Measurements from ENCODE around the gene MYEOV. TPM values are rescaled to one million over a fixed set of nuclear protein-coding genes. Genes with fewer than 3 reads are reported as not detected.

The MYEOV gene
- polyA plus RNA-seq, 1 donor from 2014 or later: 1.4 TPM

DNA sequence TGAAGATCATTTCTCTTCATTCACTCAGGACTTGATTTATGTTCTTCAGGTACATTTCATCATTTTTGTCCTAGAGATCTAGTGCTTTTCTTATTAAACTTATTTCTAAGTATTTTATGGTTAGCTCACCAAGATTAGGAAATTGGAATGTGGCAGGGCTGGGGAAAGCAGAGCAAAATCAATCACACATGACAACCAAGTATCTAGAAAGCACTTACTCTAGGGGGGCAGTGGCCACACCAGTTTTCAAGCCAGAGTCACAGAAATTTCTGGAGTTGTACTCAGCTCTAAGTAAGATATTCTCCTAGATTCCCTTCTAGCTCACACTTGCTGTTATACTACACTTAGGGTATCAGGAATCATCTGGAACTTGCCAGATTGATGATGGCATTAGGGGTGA is 33.3 kb upstream of the MYEOV start:
- H3K4me1 Mint-ChIP-seq: peaks cover 0 to 7% (median 7%) of the 10 kb centered on the region in 3 donors
- H3K27me3 Mint-ChIP-seq: peaks cover 2% of the 10 kb centered on the region
- H3K4me3 Mint-ChIP-seq: no peak overlapping the region
- peaks cover 4 to 9% (median 7%) of the 10 kb centered on the region in 3 donors for H3K9me3 Mint-ChIP-seq
- no peaks in the 10 kb centered on the region for H3K36me3 Mint-ChIP-seq
- no peak overlapping the region for H3K27ac Mint-ChIP-seq

DNA sequence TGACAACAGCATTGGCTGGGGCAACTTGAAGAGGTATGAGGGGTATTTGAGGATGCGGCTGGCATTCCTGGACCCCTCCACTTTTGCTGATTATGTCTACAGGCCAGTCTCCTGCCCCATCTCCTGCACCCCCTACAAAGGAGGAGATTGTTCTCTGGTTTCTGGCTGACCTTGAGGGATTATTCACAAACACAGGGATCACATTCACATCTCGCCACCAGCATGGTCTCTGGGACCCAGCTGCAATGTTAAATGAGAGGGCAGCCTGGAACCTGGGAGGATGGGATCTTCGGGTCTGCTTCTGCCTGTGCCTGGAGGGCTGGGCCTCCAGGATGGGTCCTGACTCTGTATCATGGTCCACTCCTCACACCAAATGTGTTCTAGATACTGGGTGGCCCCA is 32.8 kb upstream of the MYEOV start:
- Mint-ChIP-seq H3K4me1 (peaks cover 0 to 7% (median 7%) of the 10 kb centered on the region in 3 donors), H3K27ac (no peak overlapping the region), H3K27me3 (no peaks in the 10 kb centered on the region), H3K9me3 (peaks cover under 1 to 4% (median 3%) of the 10 kb centered on the region in 3 donors), H3K36me3 (no peaks in the 10 kb centered on the region), H3K4me3 (no peak overlapping the region)

DNA sequence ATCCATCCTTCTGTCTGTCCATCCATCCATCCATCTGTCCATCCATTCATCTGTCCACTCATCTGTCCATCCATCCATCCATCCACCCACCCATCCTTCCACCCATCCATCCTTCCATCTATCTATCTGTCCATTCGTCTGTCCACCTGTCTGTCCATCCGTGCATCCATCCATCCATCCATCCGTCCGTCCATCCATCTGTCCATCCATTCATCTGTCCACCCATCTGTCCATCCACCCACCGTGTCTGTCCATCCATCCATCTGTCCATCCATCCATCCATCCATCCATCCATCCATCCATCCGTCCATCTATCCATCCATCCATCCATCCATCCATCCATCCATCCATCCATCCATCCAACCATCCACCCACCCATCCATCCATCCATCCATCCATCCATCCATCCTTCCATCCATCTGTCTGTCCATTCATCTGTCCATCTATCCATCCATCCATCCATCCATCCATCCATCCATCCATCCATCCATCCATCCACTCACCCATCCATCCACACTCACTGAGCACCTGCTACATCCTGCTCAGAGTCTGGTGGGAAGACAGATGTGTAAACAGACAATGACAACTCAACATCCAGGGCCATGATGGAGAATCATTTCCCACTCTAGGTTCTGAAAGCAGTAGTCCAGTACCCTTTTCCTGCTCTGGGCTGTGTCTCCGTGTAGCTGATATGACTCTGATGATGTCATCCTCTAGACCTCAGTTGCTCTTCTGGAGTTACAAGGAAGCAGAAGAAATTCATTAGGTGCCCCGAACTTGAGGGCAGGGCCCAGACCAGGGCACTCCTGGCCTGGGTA is 30.8 kb upstream of the MYEOV start:
- H3K36me3 Mint-ChIP-seq: peaks cover 2% of the 10 kb centered on the region
- peaks cover 0 to 4% (median 3%) of the 10 kb centered on the region in 3 donors for H3K9me3 Mint-ChIP-seq
- no peak overlapping the region for H3K27ac Mint-ChIP-seq
- peaks cover 2% of the 10 kb centered on the region for H3K27me3 Mint-ChIP-seq
- H3K4me1 Mint-ChIP-seq: peaks cover 0 to 6% (median 4%) of the 10 kb centered on the region in 3 donors
- H3K4me3 Mint-ChIP-seq: no peak overlapping the region

DNA sequence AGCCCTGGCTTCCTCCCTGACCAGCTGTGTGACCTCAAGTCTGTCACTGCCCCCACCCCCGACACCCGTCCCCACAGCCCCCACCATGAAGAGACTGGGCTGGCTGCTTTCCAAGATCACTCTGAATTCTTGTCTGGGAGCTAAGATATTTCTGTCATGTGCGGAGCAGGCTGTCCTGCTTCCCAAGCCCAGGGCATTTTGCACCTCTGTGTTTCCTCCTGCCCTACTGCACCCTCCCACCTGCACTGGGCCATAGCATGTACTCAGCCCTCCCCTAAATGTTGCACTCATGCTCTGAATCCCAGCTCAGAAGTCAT is 30.3 kb upstream of the MYEOV start:
- peaks cover 2% of the 10 kb centered on the region for H3K36me3 Mint-ChIP-seq

GRCh38 chr11:69264486-69264885 is 29.5 kb upstream of the MYEOV start:
- Mint-ChIP-seq H3K9me3 (peaks cover 0 to 4% (median 3%) of the 10 kb centered on the region in 3 donors), H3K27me3 (peaks cover 2% of the 10 kb centered on the region), H3K36me3 (peaks cover 2% of the 10 kb centered on the region), H3K4me1 (peaks cover 0 to 2% (median 0%) of the 10 kb centered on the region in 3 donors), H3K27ac (no peak overlapping the region), H3K4me3 (no peak overlapping the region)

More for the DNA sequence above, 30.3 kb upstream of the MYEOV start:
- Mint-ChIP-seq H3K9me3 (peaks cover 0 to 4% (median 3%) of the 10 kb centered on the region in 3 donors), H3K27ac (no peak overlapping the region), H3K4me1 (peaks cover 0 to 4% (median 0%) of the 10 kb centered on the region in 3 donors), H3K4me3 (peak overlapping the region in 1 of 4 donors; percentile 52), H3K27me3 (peaks cover 2% of the 10 kb centered on the region)

GRCh38 chr11:69265210-69265609 is 28.7 kb upstream of the MYEOV start:
- H3K4me1 Mint-ChIP-seq: peaks cover 0 to 2% (median 0%) of the 10 kb centered on the region in 3 donors
- peaks cover 2% of the 10 kb centered on the region for H3K36me3 Mint-ChIP-seq
- peaks cover 0 to 4% (median 3%) of the 10 kb centered on the region in 3 donors for H3K9me3 Mint-ChIP-seq
- peaks cover 2% of the 10 kb centered on the region for H3K27me3 Mint-ChIP-seq
- no peak overlapping the region for H3K27ac Mint-ChIP-seq
- H3K4me3 Mint-ChIP-seq: no peak overlapping the region

- Mint-ChIP-seq H3K36me3 (peaks cover 2% of the 10 kb centered on the region), H3K27ac (no peak overlapping the region), H3K4me3 (no peak overlapping the region), H3K4me1 (peaks cover 0 to 2% (median 0%) of the 10 kb centered on the region in 3 donors), H3K27me3 (peaks cover 2% of the 10 kb centered on the region), H3K9me3 (peaks cover 0 to 4% (median 3%) of the 10 kb centered on the region in 3 donors)
Observed at GRCh38 chr11:69265911-69266510, 27.9 kb upstream of the MYEOV start.

DNA sequence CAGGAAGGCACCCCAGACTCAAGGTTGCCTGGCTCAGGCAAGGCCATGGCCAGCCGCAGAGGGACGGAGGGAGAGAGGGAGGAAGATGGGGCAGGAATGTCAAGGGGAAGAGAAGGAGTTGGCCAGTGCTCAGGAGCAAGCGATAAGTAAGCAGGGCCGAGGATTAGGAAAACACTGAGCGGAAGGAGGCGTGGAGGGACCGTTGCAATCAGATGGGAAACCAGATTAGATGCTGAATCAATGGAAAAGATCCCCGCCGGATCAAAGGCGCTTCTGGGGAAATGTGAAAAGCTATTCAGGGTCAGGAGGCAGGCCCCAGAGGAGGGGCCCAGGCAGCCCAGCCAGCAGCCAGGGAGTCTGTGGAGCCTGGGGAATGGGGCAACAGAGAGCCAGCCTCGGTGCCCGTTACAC is 26.6 kb upstream of the MYEOV start:
- Mint-ChIP-seq H3K9me3 (peaks cover 0 to 4% (median 3%) of the 10 kb centered on the region in 3 donors), H3K4me3 (peak overlapping the region in 1 of 4 donors; percentile 13), H3K27me3 (peaks cover 2% of the 10 kb centered on the region), H3K36me3 (peaks cover 2% of the 10 kb centered on the region), H3K4me1 (peaks cover 0 to 2% (median 2%) of the 10 kb centered on the region in 3 donors), H3K27ac (no peak overlapping the region)

DNA sequence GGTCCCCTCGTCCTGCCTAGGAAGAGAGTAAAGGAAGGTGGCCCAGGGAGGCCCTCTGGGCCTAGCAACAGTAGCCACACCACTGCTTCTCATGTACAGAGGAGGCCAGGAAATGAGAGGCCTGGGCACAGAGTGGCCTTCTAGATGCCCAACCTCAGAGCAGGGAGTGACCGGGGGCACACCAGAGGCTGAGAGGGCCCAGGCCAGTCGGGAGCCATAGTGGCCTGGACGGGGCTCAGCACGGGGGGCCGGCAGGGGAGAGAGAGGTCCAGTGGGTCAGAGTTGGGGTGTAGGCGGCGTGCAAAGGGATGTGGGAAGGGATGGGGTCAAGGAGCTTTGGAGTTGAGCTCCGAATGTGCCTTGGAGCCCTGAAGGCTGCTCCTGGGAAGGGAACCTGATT is 25.0 kb upstream of the MYEOV start:
- H3K27me3 Mint-ChIP-seq: peaks cover 2% of the 10 kb centered on the region
- peaks cover 2% of the 10 kb centered on the region for H3K36me3 Mint-ChIP-seq
- H3K4me1 Mint-ChIP-seq: peaks cover 0 to 2% (median 1%) of the 10 kb centered on the region in 3 donors
- H3K9me3 Mint-ChIP-seq: no peaks in the 10 kb centered on the region
- no peak overlapping the region for H3K27ac Mint-ChIP-seq
- no peak overlapping the region for H3K4me3 Mint-ChIP-seq

GRCh38 chr11:69269388-69269787 is 24.6 kb upstream of the MYEOV start:
- Mint-ChIP-seq H3K4me1 (peaks cover 0 to 2% (median 1%) of the 10 kb centered on the region in 3 donors), H3K27ac (no peak overlapping the region), H3K27me3 (peaks cover 2% of the 10 kb centered on the region), H3K36me3 (peaks cover 2% of the 10 kb centered on the region), H3K4me3 (no peak overlapping the region), H3K9me3 (no peaks in the 10 kb centered on the region)

- Mint-ChIP-seq H3K27ac (no peak overlapping the region), H3K4me3 (no peak overlapping the region), H3K36me3 (peaks cover 2% of the 10 kb centered on the region), H3K27me3 (peaks cover 2% of the 10 kb centered on the region), H3K9me3 (no peaks in the 10 kb centered on the region), H3K4me1 (peaks cover 0 to 2% (median 1%) of the 10 kb centered on the region in 3 donors)
Observed at GRCh38 chr11:69269926-69270697, 23.8 kb upstream of the MYEOV start.

DNA sequence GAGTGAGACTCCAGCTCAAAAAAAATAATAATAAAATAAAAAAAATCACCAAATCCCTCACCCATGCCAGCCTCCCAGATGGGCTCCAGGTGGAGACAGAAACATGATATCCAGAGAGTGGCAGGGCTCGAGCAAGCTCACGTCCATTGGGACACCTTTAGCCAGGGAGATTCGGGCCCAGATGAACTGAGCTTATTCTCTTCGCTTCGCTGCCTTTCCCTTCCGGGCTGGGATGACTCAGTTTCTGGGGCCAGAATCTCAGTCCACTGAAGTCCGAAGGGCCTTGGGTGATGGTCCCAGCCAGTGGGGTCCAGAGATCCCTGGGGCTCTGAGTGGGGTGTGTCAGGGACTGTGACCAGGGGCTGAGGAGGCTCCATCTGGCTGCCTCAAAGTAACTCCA is 23.0 kb upstream of the MYEOV start:
- peaks cover 0 to 2% (median 1%) of the 10 kb centered on the region in 3 donors for H3K4me1 Mint-ChIP-seq
- no peak overlapping the region for H3K27ac Mint-ChIP-seq
- H3K4me3 Mint-ChIP-seq: no peak overlapping the region
- peaks cover 2% of the 10 kb centered on the region for H3K27me3 Mint-ChIP-seq
- no peaks in the 10 kb centered on the region for H3K9me3 Mint-ChIP-seq
- peaks cover 2% of the 10 kb centered on the region for H3K36me3 Mint-ChIP-seq

DNA sequence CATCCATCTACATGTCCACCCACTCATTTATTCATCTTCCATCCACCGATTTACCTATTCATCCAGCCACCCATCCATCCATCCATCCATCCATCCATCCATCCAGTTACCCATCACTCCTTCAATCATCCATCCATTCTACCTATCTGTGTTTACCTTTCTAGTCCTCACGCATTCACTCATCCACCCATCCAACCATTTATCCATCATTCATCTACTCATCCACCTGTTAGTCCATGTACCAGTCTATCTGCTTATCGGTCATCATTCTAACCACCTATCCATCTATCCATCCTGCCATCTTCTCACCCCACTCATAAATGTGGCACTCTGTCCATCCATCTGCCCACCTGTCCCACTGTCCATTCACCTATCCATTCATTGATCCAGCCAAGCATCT is 21.9 kb upstream of the MYEOV start:
- Mint-ChIP-seq H3K4me1 (peaks cover under 1 to 2% (median 1%) of the 10 kb centered on the region in 3 donors), H3K9me3 (no peaks in the 10 kb centered on the region), H3K4me3 (peak overlapping the region in 1 of 4 donors; percentile 6), H3K36me3 (peaks cover 2% of the 10 kb centered on the region), H3K27me3 (no peaks in the 10 kb centered on the region), H3K27ac (no peak overlapping the region)

GRCh38 chr11:69272831-69273485 is 21.0 kb upstream of the MYEOV start:
- peaks cover 4 to 7% (median 4%) of the 10 kb centered on the region in 3 donors for H3K4me1 Mint-ChIP-seq
- no peaks in the 10 kb centered on the region for H3K9me3 Mint-ChIP-seq
- H3K27ac Mint-ChIP-seq: no peak overlapping the region
- H3K27me3 Mint-ChIP-seq: no peaks in the 10 kb centered on the region
- H3K4me3 Mint-ChIP-seq: no peak overlapping the region
- no peaks in the 10 kb centered on the region for H3K36me3 Mint-ChIP-seq

All from IgD-negative memory B cell (primary cell).